PC-3 (cell line): ENCODE data around the gene SMU1.

ENCODE experiments used
- CTCF ChIP-seq: fragments of 300-600 bp; sonication (generic); conservative IDR thresholded peaks from 2 replicates; pipeline ENCODE4 v1.5.1; 2017; ENCODE audit warnings: antibody characterized with exemption, low read depth, mild to moderate bottlenecking, low read length
- EZH2 ChIP-seq: fragments of 300-600 bp; sonication (generic); IDR thresholded peaks from one replicate; pipeline ENCODE4 v1.6.1; 2017; ENCODE audit warnings: antibody characterized with exemption, mild to moderate bottlenecking, low read length; ENCODE audit not compliant: unreplicated experiment

- TF ChIP-seq CTCF (no peak), EZH2 (no peak)
Observed at GRCh38 chr9:33106372-33106771, 29.9 kb upstream of the SMU1 start.
